ENCODE results near the gene TUSC2. TPM values are rescaled to one million over a fixed set of nuclear protein-coding genes. Genes with fewer than 3 reads are reported as not detected.
A peak's percentile ranks its signal among the peaks of the same experiment; 100 is the strongest.

The TUSC2 gene
- total RNA-seq, 2 donors from 2014 or later = 12.6 to 19.4 TPM

DNA sequence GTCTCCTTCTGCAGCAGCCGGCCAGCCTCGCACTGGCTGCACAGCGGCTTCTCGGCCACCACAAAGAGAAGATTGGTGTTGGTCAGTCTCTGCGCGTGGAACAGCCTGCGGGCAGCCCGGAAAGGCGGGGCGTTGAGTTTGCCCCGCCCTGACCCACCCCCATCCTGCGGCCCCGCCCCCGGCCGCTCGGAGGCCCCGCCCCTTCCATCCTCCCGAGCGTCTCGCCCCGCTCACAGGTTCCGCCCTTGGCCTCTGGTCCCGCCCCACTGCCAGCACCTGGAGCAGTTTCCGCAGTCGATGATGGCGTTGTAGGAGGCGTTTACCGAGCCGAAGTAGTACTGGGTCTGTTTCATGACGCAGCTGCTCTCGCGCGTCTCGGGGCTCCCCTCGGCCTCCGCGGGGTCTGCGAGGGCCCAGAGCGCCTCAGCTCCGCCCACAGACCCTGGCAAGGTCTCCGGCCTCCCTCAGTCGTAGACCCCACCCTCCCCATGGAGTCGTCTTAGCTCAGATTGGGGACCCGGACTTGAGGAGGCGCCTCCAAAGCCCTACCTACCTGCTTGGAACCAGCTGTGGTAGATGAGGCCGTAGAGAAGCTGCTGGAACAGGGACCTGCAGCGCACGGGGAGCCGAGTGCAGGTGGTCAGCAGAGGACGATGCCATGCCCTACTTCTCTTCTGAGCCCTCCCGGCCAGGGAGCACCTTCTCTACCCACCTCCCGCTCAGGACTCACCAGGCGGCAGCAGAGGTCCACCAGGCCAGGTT is 37.2 kb upstream of the TUSC2 start:
- no peak for TF ChIP-seq CTCF (IDR thresholded peaks at IDR 0.05)
- DNase-seq (ENCODE audit: low spot score) (peak; percentile 65), ATAC-seq (ENCODE audit: insufficient number of reproducible peaks, low FRiP score, low read depth) (peak; percentile 53)
- Histone ChIP-seq H3K4me3 (peak overlapping the region; percentile 80), H3K36me3 (no peaks in the 10 kb centered on the region), H3K4me1 (ENCODE audit: control insufficient read depth in 1 of 2, low read depth in 2 of 2) (peaks cover 6 to 22% of the 10 kb centered on the region in 2 donors), H3K27me3 (replicated peaks; ENCODE audit: insufficient read depth) (no peaks in the 10 kb centered on the region), H3K27ac (no peak overlapping the region), H3K9me3 (no peaks in the 10 kb centered on the region)

- Histone ChIP-seq H3K27ac (no peak overlapping the region), H3K4me3 (peak overlapping the region; percentile 80), H3K9me3 (no peaks in the 10 kb centered on the region), H3K36me3 (no peaks in the 10 kb centered on the region), H3K27me3 (replicated peaks; ENCODE audit: insufficient read depth) (no peaks in the 10 kb centered on the region), H3K4me1 (ENCODE audit: control insufficient read depth in 1 of 2, low read depth in 2 of 2) (peaks cover 6 to 22% of the 10 kb centered on the region in 2 donors)
- ATAC-seq (ENCODE audit: insufficient number of reproducible peaks, low FRiP score, low read depth) (no peak), DNase-seq (ENCODE audit: low spot score) (no peak)
- TF ChIP-seq CTCF (IDR thresholded peaks at IDR 0.05) = no peak
Observed at GRCh38 chr3:50364573-50365079, 36.6 kb upstream of the TUSC2 start.

DNA sequence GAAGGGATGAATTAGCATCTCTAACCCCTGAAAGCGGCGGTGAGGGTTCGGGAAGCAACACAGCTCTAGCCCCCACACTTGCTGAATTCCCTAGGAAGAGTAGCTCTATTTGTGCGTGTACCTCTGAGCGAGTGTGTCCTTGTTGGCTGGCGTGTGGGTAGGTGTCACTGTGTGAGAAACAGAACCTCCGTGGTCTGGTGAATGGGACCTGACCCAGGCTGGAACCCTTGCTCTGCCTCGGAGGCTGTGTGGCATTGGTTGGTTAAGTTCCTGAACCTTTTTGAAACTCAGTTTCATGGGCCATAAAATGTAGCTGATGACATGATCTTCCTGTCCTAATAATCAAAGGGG is 31.7 kb upstream of the TUSC2 start:
- Histone ChIP-seq H3K36me3 (peaks cover 20% of the 10 kb centered on the region), H3K4me1 (ENCODE audit: control insufficient read depth in 1 of 2, low read depth in 2 of 2) (peaks cover 38 to 44% of the 10 kb centered on the region in 2 donors), H3K27me3 (replicated peaks; ENCODE audit: insufficient read depth) (no peaks in the 10 kb centered on the region), H3K4me3 (peak overlapping the region; percentile 94), H3K27ac (no peak overlapping the region), H3K9me3 (no peaks in the 10 kb centered on the region)
- TF ChIP-seq CTCF (IDR thresholded peaks at IDR 0.05) = no peak
- ATAC-seq (ENCODE audit: insufficient number of reproducible peaks, low FRiP score, low read depth) (peak; percentile 21), DNase-seq (ENCODE audit: low spot score) (no peak)

DNA sequence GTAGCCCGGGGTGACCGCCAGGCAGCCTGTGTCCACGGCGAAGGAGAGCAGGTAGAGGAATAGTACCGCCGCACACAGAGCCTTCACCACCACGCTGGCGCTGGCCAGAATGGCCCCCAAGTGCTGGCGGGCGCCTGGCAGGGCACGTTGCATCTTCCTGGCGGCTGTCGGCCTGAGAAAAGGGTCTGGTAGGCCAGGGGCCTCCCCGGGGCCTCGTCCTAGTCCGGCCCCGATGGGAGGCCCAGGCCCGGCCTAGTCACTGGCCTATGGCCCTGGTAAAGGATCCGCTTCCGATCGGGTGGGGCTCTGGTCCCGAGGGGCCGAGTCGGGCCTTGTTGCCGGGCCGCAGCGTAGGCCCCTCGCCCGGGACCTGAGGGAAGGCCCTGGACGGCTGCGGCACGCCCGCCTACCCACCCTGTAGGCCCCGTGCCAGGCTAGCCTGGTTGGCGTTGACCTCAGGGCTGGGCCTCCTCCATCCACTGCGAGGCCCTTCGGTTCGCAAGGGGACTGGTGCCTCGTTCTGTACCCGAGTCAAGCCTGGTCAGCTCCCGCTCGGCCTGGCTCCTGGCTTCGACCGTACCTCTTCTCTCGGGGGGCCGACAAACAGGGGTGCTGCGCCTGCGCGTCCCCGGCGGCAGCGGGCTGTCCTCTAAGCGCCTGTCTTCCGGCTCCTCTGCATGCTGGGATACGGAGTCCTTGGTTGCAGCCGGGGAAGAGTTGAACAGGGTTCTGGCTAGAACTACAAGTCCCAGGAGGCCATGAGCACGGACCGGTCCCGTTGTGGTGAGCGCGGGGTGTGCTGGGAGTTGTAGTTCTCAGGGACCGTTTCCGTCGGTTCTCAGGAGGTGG is 31.1 kb upstream of the TUSC2 start, which contains the start of gene TMEM115:
Gene TMEM115, minus strand, starts transcription at position 611 of the 849 bp plus-strand sequence. Its CDS starts 458 bp downstream, at position 153.
- Histone ChIP-seq H3K9me3 (no peaks in the 10 kb centered on the region), H3K27ac (peak within 1 kb of the TSS; percentile 82 to 91), H3K27me3 (replicated peaks; ENCODE audit: insufficient read depth) (no peaks in the 10 kb centered on the region), H3K4me1 (ENCODE audit: control insufficient read depth in 1 of 2, low read depth in 2 of 2) (peaks cover 32 to 40% of the 10 kb centered on the region in 2 donors), H3K36me3 (peaks cover 26% of the 10 kb centered on the region), H3K4me3 (peak within 1 kb of the TSS; percentile 94)
- DNase-seq (ENCODE audit: low spot score) = peak; percentile 96
- TF ChIP-seq CTCF (IDR thresholded peaks at IDR 0.05) = no peak
- peak; percentile 95 for ATAC-seq (ENCODE audit: insufficient number of reproducible peaks, low FRiP score, low read depth)

Measured in thoracic aorta (tissue), 2 donors.